Cortex of kidney (tissue), 1 donor: ENCODE measurements around the gene PRR23B.

Source experiments
- DNase-seq: peaks from one replicate; lab custom pipeline; 2025; lab: John Stamatoyannopoulos, UW

Gene PRR23B

GRCh38 chr3:138974462-138974861 is 46.3 kb downstream of the PRR23B start:
- no peak for DNase-seq

- no peak for DNase-seq
Measured at GRCh38 chr3:138972941-138973340, 47.8 kb downstream of the PRR23B start.

- DNase-seq, result no peak
Measured at GRCh38 chr3:138971766-138972320, 48.9 kb downstream of the PRR23B start.
